ENCODE measurements around the gene KANSL1.
"Not testable (repeated sequence)": the region's sequence is repeated elsewhere in the genome, so short reads cannot be mapped to it uniquely, and the experiment has no call there.

KANSL1 gene

DNA sequence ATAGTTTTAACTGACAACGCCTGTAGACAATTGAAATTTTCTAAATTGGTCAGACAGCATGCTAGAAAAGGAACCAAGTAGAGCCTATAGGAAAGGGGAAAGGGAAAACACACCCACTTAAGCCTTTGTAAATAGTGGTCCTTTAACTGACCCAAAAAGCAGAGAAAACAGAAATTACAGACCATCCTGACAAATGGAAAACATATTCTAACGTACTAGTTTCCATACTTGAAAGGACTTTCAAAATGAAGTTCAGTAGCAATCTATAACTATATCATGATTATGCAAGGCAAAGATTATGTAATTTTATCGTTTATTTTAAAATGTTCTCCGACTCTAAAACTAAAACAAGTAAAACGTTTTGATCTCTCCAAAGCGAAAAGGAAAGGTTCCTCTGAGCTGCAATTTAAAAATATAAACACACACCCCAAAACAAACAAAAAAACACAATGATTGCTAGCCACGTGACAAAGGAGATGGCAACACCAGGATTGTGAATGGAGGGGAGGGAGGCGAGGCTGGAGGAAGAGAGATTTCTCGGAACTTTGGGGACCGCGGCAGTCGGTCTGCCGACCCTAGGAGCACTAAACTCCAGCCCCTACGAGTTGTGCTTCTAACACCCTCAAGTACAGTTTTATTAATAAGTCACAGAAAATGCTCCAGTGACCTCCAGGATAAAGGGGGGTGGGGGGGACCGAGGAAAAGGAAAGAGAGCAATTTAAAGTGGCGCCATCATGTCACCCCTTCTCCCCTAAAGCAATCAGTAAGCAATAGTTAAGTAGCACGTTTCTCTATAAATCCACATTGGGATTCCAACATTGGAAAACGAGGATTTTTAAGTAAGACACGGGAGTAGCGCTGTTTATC is 1.7 kb downstream of the KANSL1 start:
- DNase-seq = no peak

GRCh38 chr17:46190763-46191162 is 2.5 kb downstream of the KANSL1 start:
- no peak for DNase-seq

DNA sequence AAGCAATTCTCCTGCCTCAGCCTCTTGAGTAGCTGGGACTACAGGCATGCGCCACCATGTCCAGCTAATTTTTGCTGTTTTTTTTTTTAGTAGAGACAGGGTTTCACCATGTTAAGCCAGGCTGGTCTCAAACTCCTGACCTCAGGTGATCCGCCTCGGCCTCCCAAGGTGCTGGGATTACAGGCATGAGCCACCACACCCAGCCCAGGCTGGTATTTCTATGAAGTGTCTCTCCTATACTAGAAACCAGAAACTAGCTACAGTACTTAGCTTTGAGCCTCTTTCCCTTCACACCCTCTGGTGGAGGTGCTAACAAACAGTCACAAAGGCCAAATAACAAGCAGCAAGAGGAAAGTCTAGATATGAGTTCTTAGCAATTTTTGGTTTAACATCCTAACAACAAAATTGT is 6.4 kb downstream of the KANSL1 start:
- not testable (repeated sequence) for DNase-seq

DNA sequence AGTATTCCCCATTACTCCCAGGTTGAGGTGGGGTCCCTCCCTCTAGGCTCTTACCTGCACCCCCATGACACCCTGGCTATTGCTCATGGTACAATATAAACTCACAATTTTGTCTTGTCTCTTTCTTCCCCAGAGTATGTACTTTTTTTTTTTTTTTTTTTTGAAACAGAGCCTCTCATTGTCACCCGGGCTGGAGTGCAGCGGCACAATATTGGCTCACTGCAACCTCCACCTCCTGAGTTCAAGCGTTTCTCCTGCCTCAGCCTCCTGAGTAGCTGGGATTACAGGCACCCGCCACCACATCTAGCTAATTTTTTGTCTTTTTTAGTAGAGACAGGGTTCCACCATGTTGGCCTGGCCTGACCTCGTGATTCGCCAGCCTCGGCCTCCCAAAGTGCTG is 8.5 kb downstream of the KANSL1 start:
- no peak for DNase-seq

DNA sequence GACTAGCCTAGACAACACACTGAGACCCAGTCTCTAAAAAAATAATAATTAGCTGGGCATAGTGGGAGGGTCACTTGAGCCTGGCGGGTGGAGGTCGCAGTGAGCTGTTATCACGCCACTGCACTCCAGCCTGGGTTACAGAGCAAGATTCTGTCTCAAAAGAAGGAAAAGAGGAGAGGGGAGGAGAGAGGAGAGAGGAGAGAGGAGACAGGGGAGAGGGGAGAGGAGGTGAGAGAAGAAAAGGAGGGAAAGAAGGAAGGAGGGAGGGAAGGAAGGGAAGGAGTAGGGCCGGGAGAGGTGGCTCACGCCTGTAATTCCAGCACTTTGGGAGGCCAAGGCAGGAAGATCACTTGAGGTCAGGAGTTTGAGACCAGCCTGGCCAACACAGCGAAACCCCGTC is 9.8 kb downstream of the KANSL1 start:
- not testable (repeated sequence) for DNase-seq

- DNase-seq = no peak
These were observed 10.3 kb downstream of the KANSL1 start for GRCh38 chr17:46182961-46183360.

DNA sequence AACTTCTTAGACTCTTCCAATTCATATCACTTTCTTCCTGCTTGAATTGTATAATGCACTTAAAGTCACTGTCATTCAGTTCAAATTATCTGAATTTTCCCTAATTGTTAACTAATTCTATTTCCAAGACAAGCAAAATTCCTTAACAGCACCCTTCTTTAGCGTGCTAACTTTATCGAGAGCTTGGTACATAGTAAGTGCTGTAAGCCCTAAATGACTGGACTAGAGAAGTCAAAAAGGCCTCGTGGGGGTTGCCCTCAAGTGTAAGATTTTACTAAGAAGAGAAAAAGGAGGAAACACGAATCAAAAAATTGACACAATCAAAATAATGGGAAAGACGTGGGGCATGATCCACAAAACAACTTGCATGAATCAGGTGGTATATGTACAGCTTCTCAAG is 11.3 kb downstream of the KANSL1 start:
- no peak for DNase-seq

- not testable (repeated sequence) for DNase-seq
These were observed 11.9 kb downstream of the KANSL1 start for GRCh38 chr17:46181316-46181715.

DNA sequence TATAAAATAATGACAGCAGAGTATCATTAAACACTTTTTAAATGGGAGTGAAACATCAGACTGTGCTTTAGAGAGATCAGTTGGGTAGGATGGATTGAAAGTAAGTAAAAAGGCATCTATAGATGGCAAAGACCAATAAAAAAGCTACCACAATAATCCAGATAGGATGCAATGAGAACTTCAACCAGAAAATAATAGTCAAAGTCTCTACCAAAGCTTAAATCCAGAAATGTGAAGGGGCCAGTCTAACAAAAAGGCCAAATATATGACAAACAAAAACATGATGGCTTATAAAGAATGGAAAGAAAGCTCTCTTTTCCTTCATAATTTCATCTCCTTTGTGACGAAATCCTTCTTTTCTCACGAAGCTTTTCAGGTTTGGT is 12.3 kb downstream of the KANSL1 start:
- DNase-seq = no peak

DNA sequence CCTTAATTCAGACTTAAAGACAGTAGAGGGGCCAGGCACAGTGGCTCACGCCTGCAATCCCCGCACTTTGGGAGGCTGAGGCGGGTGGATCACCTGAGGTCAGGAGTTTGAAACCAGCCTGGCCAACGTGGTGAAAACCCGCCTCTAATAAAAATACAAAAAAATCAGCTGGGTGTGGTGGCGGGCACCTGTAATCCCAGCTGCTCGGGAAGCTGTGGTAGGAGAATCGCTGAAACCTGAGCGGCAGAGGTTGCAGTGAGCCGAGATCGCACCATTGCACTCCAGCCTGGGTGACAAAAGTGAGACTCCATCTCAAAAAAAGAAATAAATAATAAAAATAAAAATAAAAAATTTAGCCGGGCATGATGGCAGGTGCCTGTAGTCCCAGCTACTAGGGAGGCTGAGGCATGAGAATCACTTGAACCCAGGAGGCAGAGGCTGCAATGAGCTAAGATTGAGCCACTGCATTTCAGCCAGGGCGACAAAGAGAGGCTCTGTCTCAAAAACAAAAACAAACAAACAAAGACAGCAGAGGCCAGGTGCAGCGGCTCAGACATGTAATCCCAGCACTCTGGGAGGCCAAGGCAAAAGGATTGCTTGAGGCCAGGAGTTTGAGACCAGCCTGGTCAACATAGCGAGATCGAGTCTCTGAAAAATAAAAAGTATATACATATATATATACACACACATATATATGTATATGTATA is 12.9 kb downstream of the KANSL1 start:
- DNase-seq = not testable (repeated sequence)

DNA sequence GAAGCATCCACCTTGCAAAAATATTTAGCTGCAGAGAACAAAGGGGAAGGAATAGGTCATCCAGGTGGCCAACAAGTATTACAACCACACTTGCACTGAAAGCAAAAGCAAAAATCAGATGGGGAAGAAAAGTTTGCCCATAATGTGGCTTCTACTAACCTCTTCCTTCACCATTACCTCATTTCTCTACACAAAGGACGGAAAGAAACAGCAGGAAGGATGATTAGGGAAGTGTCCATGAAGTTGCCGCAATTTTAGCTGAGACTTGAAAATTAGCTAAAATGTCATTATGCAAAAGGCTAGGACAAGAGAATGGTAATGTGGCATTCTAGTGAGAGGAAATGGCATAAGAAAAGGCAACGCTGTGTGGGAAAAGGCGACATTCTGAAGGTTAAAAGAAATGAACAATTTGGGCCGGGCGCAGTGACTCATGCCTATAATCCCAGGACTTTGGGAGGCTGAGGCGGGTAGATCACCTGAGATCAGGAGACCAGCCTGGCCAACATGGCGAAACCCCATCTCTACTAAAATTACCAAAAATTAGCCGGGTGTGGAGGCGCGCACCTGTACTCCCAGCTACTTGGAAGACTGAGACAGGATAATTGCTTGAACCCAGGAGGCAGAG is 13.7 kb downstream of the KANSL1 start:
- DNase-seq = no peak

DNA sequence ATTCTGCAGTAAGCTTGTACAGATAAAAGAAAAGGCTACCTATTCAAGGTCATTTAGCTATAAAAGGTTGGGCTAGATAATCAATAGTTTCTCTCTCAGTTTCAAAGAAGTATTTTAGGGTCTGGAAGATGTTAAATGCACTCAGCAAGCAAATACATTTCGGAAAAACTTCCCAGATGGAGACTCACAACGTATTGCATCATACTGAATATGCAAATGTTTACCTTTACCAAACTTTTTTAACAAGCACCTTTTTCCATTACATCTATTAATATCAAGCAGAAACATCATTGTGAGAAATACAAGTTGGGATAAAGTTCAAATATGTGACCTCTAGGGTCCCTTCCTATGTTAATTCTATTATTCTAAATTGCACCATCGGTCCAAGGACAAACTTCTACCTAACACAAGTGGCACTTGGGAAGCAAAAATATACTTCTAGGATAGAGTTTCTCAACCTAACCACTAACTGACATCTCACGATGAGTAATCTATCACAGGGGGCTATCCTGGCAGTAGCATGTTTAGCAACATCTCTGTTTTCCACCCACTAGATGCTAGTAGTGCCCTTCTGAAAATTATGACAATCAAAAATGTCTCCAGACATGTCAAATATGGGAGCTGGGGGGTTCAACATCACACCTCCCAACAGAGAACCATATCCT is 14.5 kb downstream of the KANSL1 start:
- DNase-seq = no peak

DNA sequence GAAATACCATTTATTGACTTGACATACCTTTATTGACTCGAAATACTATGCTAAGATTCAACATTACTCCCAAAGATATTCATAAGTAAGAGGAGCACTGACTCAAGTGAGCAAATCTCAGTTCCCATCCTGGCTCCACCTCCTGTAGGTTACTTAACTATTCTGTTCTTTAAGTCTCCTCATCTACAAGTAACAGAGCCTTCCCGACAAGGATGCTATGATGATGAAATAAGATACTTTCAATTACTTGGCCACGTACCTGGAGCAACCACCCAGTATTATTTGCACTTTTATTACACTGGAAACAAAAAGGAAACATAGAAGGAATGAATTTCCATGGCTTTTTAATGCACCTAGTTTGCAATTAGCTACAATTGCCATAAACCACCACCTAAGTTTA is 16.3 kb downstream of the KANSL1 start:
- no peak for DNase-seq

DNA sequence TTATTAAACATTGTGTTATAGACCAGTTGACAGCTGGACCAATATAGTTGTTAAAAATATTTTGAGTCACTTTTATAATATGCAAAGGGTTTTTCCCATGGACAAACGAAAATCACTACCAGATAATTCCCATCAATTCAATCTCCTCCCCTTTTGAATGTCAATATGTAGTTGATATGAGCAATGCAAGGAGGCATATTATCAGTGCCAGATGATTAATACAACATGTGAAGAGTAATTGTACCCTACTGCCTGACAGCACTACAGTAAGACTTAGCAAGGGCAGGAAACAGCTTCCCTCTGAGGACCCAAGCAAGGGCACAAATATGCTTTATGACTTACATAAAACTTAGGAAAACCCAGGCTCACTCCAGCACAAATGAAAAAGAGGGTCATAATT is 17.3 kb downstream of the KANSL1 start:
- no peak for DNase-seq

DNA sequence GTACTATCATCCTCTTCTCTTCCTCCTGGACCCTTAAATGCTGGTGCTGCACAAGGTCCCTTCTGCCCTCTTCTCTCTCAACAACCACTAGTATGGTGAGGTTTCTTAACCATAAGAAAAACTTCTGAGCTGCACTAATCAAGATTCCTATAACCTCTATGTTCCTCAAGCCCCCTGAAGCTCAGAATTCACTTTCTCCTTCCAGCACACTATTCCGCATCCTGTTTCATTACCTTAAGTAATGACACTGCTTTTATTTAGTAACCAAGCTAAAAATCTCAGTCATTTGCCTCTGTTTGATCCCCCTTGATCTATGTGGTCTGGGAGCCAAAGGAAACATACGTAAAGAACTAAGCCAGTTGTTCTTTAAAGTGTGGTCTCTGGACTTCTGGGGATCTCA is 20.1 kb downstream of the KANSL1 start:
- DNase-seq = no peak

DNA sequence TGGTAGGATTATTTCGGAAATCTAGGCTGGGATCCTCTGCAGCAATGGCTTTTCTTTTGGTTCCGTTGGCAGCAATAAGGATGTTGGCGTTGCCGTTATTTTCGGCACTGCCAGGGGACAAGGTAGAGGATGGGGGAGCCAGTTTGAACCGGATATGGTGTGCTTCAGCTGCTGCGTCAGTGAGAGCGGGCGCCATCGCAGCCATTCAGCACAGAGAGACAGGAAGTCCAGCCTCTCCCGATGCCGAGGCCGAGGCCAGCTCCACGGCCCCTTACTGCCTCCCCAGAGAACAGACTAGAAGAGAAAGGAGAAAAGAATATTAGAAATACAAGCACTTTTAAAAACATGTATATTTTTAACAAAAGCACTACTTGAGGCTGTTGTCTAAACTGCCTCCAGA is 21.3 kb downstream of the KANSL1 start:
- no peak for DNase-seq

DNA sequence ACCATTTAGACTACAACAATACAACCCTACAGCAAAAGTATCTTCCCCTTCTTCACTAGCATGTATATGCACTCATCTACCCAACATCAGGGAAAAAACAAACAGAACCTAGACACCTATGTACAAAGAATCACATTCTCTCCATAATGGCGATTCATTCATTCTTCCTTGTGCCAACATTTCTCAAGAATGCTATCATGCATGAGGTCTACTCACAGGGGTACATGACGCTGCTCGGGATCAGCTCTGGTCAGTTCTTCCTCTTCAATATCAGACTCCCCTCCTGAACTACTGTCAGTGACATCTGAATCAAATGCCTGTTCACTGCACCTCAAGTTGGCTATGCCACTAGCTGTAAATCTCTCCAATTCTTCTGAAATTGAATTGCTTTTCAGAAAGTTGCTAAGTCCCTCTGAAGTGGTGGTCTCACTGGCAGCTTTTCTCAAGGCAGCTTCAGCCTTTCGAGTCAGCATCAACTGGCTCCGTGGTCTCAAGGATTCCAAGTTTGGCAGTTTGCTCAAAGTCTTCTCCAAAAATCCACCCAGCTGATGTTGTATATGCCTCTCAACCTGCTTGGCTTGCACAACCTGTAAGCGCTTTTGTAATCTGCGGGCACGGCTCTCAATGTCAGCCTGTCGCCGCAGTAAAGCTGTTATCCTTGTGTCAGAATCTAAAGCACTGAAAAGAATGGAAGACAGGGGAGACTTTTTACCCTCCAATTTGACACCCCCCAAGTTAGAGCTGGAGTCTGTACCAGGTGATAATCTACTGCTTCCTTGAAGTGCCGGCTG is 22.4 kb downstream of the KANSL1 start:
- DNase-seq = no peak

DNA sequence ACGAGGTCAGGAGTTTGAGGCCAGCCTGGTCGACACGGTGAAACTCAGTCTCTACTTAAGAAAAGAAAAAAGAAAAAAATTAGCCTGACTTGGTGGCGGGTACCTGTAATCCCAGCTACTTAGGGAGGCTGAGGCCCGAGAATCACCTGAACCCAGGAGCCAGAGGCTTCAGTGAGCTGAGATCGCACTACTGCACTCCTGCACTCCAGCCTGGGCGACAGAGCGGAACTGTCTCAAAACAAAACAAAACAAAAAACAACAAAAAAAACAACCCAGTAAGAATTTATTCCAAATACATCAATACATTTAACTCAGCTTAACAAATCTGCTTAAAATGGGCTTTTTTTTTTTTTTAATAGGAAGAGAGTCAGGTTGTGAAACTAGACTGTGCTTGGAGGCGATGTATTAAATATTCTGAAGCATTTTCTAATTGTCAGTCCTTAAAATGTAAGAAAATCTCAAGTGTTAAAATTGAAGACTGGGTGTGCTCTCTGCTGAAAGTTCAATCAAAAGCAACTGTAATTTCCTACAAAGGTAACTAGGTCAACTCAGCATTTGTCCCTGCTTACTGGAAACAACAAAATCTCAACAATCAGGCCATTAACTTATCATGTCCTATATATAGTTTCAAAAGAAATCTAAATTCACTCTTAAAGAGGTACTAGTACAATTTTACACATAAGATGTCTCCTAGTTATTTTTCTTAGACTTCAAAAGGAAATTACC is 23.2 kb downstream of the KANSL1 start:
- DNase-seq = no peak

- no peak for DNase-seq
These were observed 25.2 kb downstream of the KANSL1 start for GRCh38 chr17:46167826-46168569.

DNA sequence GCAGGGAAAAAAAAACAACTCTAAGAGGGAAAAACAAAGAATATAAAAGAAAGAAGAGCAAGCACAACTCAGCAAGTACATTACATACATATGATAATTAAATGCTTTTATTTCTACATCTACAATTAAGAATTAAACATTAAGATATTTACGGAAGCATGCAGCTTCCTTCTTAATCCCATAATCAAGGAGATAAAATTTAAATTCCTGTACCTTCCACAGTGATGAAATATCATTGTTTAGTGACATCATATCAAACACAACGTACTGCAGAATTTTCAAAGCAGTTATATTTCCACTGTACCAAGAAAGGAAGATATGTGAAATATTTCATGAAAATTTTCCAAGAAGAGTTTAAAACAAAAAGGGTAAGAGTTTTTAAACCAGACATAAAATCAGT is 26.0 kb downstream of the KANSL1 start:
- DNase-seq = no peak

DNA sequence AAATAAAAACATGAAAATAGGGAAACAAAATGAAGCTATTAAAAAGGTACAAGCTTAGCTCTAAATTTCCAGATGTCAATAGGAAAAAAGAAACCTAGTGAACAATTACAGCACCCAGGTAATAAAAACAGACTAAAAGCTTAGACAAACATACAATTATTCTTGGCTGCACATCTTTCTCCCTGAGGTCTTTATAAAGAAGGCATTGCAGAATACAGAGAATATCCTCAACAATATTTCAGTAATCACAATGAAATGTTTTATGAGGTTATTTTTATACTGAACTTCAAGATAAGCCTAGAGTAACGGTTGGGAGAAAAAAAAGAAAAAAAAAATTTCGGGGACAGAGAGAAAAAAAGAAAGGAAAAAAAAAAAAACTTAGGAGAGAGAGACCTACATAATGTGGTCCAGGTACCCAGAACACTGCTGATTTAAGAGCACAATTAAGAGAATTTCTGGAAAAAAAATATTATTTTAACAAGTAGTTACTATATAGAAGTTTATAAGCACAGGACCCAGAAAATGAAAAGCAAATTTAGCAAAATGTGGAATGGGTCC is 26.5 kb downstream of the KANSL1 start:
- DNase-seq = no peak
